ENCODE results near the gene GRIA2. TPM values are rescaled to one million over a fixed set of nuclear protein-coding genes. Genes with fewer than 3 reads are reported as not detected.

Gene GRIA2
- total and polyA plus RNA-seq, 2 donors (not counting 3 experiments of a cell fraction or from before 2014, with no cell fraction given) = not detected

DNA sequence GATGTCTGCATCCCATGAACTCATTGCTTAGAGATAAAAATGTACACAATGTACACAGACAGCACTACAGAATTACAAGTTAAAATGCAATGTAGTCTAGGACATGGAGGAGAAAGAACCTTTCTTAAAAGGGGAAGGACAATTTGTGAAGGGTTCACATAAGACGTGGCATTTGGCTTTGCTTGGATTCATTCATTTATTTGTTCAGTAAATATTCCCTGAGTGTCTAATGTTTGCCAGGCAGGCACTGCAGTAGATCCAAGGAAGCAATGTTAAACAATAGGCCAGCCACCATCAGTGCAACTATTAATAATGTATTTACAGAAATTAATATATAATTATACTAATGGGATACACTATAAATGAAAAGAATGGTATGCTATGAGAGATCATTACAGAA, 94.4 kb downstream of the GRIA2 start:
- BruUV-seq (replicated peaks) = no TSS peak
- intact Hi-C loops (cut with micrococcal nuclease) = loop anchor here (10.0 kb wide), 1 partner anchor 660 kb away; no protein-coding TSS in a partner anchor

DNA sequence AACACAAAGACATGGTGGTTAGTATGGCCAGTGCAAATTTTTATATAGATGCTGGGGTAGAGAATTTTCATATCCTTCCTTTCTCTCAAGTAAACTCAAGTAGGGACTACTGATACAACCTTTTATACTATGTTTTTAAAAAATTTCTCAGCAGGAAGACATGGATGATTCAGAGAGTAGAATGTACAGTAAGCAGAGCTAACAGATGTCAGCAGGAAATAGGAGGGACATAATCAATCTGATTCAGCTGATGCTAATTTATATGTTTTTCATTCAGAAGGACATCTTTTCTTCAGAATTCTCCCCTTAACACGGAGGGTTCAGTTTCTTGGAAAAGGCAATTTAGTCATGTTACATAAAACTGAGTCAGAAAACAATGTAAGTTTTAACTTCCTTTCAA, 95.4 kb downstream of the GRIA2 start:
- Histone ChIP-seq H3K27ac (ENCODE audit: insufficient read depth, low read depth, low read length) (no peak overlapping the region), H4K20me1 (replicated peaks; ENCODE audit: control insufficient read depth, extremely low read depth, insufficient read depth, low read length) (no peaks in the 10 kb centered on the region), H3K9me3 (replicated peaks; ENCODE audit: control insufficient read depth, insufficient read depth, low read length) (no peaks in the 10 kb centered on the region), H3K9me1 (replicated peaks; ENCODE audit: control insufficient read depth, extremely low read depth, insufficient read depth, low read length) (no peaks in the 10 kb centered on the region), H3K4me2 (ENCODE audit: insufficient read depth, low read length) (no peak overlapping the region), H3K9ac (replicated peaks; ENCODE audit: extremely low read depth, insufficient read depth, low read length) (no peak overlapping the region), H3K79me2 (ENCODE audit: control insufficient read depth, insufficient read depth, low read length) (no peaks in the 10 kb centered on the region), H3K36me3 (ENCODE audit: control insufficient read depth in 2 of 2, extremely low read depth in 1 of 2, insufficient read depth in 2 of 2, low read length in 2 of 2) (no peaks in the 10 kb centered on the region), H2AFZ (ENCODE audit: low read depth, low read length) (peak overlapping the region; percentile 69), H3K4me1 (ENCODE audit: control insufficient read depth, extremely low read depth, insufficient read depth, low read length) (no peaks in the 10 kb centered on the region), H3K27me3 (ENCODE audit: control insufficient read depth in 2 of 2, insufficient read depth in 2 of 2, low read length in 2 of 2) (no peaks in the 10 kb centered on the region), H3K4me3 (replicated peaks in 1 of 3; ENCODE audit: insufficient read depth in 1 of 3, low read depth in 1 of 3, low read length in 3 of 3) (no peak overlapping the region)
- BruUV-seq (replicated peaks) = no TSS peak
- TF ChIP-seq POLR2AphosphoS5 (IDR thresholded peaks at IDR 0.05; ENCODE audit: insufficient read depth, low read depth, low read length) (no peak), FOS (IDR thresholded peaks at IDR 0.05; ENCODE audit: borderline replicate concordance, insufficient read depth, low read length) (peak; percentile 71)
- DNase-seq (ENCODE audit: low read depth, low spot score) = peak; percentile 47
- no peak for FAIRE-seq
- dilution Hi-C loops (cut with MboI; ENCODE audit: extremely low pct_ligation_motif_present, low sequenced_read_pairs) = no loop called here
- intact Hi-C loops (cut with micrococcal nuclease) = loop anchor here (10.0 kb wide), 1 partner anchor 659 kb away; no protein-coding TSS in a partner anchor
- ChIA-PET CTCF (interaction anchor here (1.0 to 1.1 kb wide), 2 partner anchors 15 to 25 kb away, joined by 3 to 4 read pairs; no protein-coding TSS in a partner anchor), POLR2A (no interaction called here)

More for the DNA sequence above, 94.4 kb downstream of the GRIA2 start:
- no peak overlapping the region for H3K4me3 ChIP-seq (replicated peaks in 1 of 3; ENCODE audit: insufficient read depth in 1 of 3, low read depth in 1 of 3, low read length in 3 of 3)
- no peak overlapping the region for H3K4me2 ChIP-seq (ENCODE audit: insufficient read depth, low read length)
- dilution Hi-C loops (cut with MboI; ENCODE audit: extremely low pct_ligation_motif_present, low sequenced_read_pairs) = no loop called here
- H3K9me3 ChIP-seq (replicated peaks; ENCODE audit: control insufficient read depth, insufficient read depth, low read length) = no peaks in the 10 kb centered on the region
- TF ChIP-seq FOS (IDR thresholded peaks at IDR 0.05; ENCODE audit: borderline replicate concordance, insufficient read depth, low read length) (no peak), JUN (IDR thresholded peaks at IDR 0.05; ENCODE audit: borderline replicate concordance, insufficient read depth, insufficient read length, low read depth) (no peak), MAX (IDR thresholded peaks at IDR 0.05; ENCODE audit: insufficient read depth, insufficient read length) (no peak)
- no peak overlapping the region for H3K27ac ChIP-seq (ENCODE audit: insufficient read depth, low read depth, low read length)
- ChIA-PET CTCF (interaction anchor here (0.7 kb wide), 1 partner anchor 180 kb away, joined by 3 read pairs; no protein-coding TSS in a partner anchor), POLR2A (no interaction called here)
- no peaks in the 10 kb centered on the region for H4K20me1 ChIP-seq (replicated peaks; ENCODE audit: control insufficient read depth, extremely low read depth, insufficient read depth, low read length)
- FAIRE-seq (no peak), DNase-seq (ENCODE audit: low read depth, low spot score) (no peak)
- H3K79me2 ChIP-seq (ENCODE audit: control insufficient read depth, insufficient read depth, low read length) = no peaks in the 10 kb centered on the region
- H3K36me3 ChIP-seq (ENCODE audit: control insufficient read depth in 2 of 2, extremely low read depth in 1 of 2, insufficient read depth in 2 of 2, low read length in 2 of 2) = no peaks in the 10 kb centered on the region
- H2AFZ ChIP-seq (ENCODE audit: low read depth, low read length) = no peak overlapping the region
- no peaks in the 10 kb centered on the region for H3K4me1 ChIP-seq (ENCODE audit: control insufficient read depth, extremely low read depth, insufficient read depth, low read length)
- no peaks in the 10 kb centered on the region for H3K27me3 ChIP-seq (ENCODE audit: control insufficient read depth in 2 of 2, insufficient read depth in 2 of 2, low read length in 2 of 2)
- H3K9me1 ChIP-seq (replicated peaks; ENCODE audit: control insufficient read depth, extremely low read depth, insufficient read depth, low read length) = no peaks in the 10 kb centered on the region
- H3K9ac ChIP-seq (replicated peaks; ENCODE audit: extremely low read depth, insufficient read depth, low read length) = no peak overlapping the region
